Left cardiac atrium (tissue), 4 donors: ENCODE results near the gene PPP2CA. TPM values are rescaled to one million over a fixed set of nuclear protein-coding genes. Genes with fewer than 3 reads are reported as not detected.

Experiments
- ATAC-seq, 2 donors: fragments of 200-7000 bp; cut with Tn5 transposase; one replicate each; pipeline ENCODE4 v1.9.1; 2020; ENCODE audit warnings: mild to moderate bottlenecking in 2 of 2, moderate library complexity in 2 of 2
- DNase-seq: peaks from one replicate; pipeline ENCODE4 v3.0.0-alpha.2; 2020
- intact Hi-C, 2 donors: fragments of 100-400 bp; cut with DNase I; formaldehyde crosslinking; loops; one replicate each; pipeline versions ENCODE4 v1.14.1 to v1.15.1; 2022 to 2023
- total RNA-seq, 2 donors: library from RNA; stranded (reverse); fragmentation: NEBNext Ultra II Directional; extraction: Animal tissue kit (Norgen Biotek cat#: 25700); gene quantifications; one replicate each; pipeline ENCODE4 v1.2.1, GENCODE V29; 2021
- donor health status: DM: no; HTN: yes; CAD: no.
- donor health status: DM: no; HTN: yes; CAD: no; lungs with severe emphysema.
- donor health status: DM: yes; HTN: yes; CAD: no.
- donor health status: Dilated cardiomyopathy.

The PPP2CA gene
- total RNA-seq, 2 donors from 2014 or later, result 115 to 157 TPM

DNA sequence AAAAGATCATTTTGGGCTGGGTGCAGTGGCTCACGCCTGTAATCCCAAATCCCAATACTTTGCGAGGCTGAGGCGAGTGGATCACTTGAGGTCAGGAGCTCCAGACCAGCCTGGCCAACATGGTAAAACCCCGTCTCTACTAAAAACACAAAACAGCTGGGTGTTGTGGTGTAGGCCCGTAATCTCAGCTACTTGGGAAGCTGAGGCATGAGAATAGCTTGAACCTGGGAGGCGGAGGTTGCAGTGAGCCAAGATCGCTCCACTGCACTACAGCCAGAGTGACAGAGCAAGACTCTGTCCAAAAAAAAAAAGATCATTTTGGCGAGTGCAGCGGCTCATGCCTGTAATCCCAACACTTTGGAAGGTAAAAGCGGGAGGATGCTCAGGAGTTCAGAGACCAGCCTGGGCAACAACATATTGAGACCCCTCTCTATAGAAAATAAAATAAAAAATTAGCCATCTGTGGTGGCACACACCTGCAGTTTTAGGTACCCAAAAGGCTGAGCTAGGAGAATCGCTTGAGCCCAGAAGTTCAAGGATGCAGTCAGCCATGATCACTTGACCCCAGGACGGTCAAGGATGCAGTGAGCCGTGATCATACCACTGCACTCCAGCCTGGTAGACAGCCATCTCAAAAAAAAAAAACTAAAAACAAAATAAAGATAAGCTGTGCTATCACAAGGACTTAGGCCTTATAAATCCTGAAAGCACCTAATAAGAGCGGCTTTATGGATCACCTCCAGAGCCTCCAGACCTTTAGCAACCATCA, 16.2 kb downstream of the PPP2CA start:
- peak; percentile 48 to 56 for ATAC-seq
- intact Hi-C loops, result no loop called here
- DNase-seq, result no peak

DNA sequence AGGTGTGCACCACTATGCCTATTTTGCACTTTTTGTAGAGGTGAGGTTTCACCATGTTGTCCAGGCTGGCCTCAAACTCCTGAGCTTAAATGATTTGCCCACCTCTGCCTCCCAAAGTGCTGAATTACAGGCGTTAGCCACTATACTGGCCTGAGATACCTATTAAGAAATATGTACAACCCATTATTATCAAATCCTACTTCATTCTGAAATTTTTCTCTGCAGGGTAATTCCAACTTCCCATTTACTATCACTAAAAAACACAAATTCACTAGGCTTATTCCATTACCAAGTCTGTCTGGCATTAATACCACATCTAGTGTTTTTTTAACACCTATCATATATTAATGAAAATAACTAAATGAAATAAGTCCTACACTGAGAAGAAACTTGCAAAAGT, 18.2 kb downstream of the PPP2CA start:
- intact Hi-C loops, result no loop called here
- no peak for DNase-seq
- ATAC-seq, result no peak

DNA sequence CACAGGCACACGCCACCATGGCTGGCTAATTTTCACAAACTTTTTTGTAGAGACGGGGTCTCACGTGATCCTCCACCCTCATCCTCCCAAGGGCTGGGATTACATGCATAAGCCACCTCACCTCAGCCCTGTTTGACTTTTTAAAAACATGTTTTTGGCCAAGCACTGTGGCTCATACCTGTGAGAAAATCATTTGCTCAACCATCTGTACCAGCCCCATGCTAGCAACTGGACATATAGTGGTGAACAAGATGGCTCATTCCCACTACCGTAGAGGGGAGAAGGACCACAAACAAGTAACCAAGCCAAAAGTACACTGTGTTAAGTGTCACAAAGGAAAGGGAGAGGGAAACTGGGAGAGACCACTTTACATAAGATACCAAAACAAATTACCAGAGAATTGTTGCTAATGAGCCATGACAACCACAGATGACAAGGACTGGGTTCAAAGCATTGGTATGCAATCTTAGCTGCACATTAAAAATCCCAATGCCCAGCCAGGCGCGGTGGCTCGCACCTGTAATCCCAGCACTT, 19.2 kb downstream of the PPP2CA start:
- intact Hi-C loops, result no loop called here
- no peak for DNase-seq

DNA sequence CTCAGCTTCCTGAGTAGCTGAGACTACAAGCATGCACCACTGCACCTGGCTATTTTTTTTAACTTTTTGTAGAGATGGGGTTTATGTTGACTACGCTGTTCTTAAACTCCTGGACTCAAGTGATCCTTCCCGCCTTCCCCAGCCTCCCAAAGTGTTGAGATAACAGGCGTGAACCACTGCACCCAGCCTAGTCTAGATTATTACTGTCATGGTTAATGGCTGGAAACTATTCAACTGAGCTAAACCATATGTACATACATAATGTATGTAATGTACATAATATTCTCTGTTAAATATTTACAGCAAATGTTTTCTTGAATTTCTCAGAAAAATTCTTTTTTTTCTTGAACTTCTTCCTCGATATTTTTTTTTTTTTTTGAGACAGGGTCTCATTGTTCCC, 21.3 kb downstream of the PPP2CA start:
- ATAC-seq (no peak), DNase-seq (no peak)
- intact Hi-C loops, result no loop called here

More for the DNA sequence above, 19.2 kb downstream of the PPP2CA start:
- ATAC-seq, result no peak

DNA sequence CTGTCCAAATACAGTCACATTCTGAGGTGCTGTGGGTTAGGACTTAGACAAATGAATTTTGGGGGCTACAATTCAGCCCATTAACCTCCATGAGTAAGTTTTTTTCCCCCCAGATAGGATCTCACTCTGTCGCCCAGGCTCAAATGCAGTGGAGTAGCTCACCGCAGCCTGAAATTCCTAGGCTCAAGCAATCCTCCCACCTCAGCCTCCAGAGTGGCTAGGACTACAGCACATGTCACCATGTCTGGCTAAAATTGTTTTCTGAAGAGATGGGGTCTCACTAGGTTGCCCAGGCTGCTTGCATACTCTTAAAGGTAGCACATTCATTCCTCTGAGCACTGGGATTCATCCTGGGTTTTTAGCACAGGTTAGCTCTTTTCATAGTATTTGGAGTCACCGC, 22.2 kb downstream of the PPP2CA start:
- intact Hi-C loops, result no loop called here

DNA sequence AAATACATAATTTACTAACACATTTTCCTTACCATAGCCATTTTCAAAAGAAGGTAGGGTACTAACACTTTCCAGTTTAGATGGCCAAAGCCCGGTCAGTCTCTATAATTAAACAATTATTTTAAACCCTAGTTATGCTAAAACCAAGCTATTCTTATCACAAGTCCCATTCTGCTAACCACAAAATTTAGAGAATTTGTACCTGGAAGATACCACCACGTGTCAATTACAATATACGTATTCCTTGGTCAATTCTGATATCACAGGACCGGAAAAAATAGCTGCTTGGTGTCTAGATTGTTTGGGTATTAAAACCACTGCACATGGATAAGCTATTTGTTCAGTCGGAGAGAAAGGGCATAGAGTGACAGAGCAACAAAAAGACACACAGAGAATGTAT, 30.2 kb downstream of the PPP2CA start:
- ATAC-seq (no peak), DNase-seq (no peak)
- intact Hi-C loops, result no loop called here

More for the DNA sequence above, 22.2 kb downstream of the PPP2CA start:
- DNase-seq, result no peak
- no peak for ATAC-seq

DNA sequence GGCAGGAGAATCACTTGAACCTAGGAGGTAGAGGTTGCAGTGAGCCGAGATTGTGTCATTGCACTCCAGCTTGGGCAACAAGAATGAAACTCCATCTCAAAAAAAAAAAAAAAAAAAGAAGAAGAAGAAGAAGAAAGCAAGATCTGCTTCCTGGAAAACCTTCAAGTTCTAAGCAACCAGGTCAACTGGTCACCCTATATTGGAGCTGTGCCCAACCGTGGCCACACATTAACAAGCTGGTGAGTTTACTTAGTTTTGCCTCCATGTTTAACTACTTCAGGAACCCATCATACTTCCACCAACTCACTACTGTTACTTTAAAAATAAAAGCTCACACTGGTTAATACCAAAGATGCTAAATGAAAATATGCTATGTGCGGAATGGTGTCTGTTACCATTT, 36.8 kb downstream of the PPP2CA start:
- intact Hi-C loops, result loop anchor here (10.0 kb wide), 1 partner anchor 396 kb away; no protein-coding TSS in a partner anchor
- ATAC-seq, result no peak

DNA sequence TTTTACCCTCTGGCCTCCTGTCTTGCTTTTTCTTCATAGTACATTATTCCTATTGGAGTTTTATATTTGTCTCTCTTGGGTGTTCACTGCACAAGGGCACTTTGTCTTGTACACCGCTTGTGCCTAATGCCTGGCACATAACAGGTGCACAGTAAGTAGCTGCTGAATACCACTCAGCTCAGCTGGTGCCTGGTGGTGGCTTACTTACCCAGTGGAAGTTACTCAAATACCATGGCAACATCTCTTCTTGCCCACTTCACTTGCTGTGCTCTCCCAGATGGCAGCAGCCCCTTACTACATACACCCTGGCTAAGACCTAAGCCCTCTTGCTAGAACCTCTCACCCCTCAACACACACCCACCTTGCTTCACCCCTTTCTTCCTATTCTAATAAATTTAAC, 37.8 kb downstream of the PPP2CA start:
- ATAC-seq, result no peak
- no peak for DNase-seq
- intact Hi-C loops, result loop anchor here (10.0 kb wide), 1 partner anchor 397 kb away; no protein-coding TSS in a partner anchor

More for the DNA sequence above, 36.8 kb downstream of the PPP2CA start:
- DNase-seq, result no peak

DNA sequence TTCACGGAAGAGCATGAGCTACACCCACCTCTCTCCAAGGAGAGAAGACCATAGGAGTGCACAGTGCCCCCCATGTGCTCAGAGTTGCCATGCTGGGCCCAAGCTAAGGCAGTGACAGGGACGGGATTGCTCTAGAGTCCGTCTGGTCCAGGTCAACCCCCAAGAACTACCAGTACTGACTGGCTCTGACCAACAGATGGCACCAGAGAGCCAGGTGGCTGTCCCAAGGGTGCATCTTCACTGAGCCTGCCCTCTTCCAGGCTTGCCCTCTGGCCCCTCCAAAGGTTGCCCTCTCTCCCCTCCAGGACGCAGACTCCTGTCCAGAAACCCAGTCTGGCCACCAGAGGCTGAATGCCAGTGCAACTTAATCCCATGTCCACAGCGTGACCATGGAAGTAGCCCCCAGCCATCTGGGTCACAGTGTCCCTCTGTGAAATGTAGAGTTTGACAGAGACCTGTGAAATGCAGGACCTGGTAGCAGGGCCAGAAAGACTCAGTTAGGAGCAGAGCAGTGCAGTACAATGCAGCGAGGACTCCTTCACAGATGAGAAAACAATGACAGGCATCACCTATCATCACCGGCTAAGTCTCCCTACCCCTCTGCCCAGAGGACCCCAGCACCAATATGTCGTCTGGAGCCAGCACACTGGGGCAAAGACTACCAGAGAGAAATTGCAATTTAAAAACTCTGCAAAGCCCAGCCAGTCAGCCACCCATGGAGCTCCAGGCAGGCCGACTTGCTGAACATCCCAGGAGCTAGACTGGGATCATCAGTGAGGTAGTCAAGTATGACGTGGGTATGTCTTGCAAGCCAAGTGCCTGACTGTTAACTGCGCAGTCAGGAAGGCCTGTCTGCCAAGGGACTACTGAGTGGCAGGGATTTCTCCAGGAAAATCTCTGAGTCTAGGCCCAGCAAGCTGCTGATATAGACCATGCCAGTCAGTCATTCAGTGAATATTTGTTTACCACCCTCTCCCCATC, 41.4 kb downstream of the PPP2CA start:
- ATAC-seq, result peak; percentile 90 to 91

DNA sequence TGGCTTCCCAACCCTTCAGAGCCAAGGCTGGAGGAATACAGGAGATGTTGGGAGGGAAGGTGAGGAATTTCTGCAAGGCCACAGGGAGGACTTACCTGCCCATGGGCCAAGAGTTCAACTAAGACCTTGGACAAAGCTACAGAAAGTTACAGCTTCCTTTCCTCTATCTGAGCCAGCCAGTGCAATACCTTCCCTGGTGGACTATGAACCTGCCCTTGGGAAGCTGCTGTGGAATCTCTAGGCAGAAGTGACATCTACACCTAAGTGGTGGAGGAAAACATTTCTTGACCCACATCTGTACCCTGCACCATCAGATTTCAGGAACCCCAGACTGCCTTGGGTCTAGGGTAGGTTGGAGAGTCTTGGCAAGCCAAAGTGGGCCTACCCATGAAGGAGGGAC, 42.4 kb downstream of the PPP2CA start:
- DNase-seq, result no peak
- no peak for ATAC-seq
- intact Hi-C loops, result loop anchor here (10.0 kb wide), 1 partner anchor 401 kb away; no protein-coding TSS in a partner anchor

More for the DNA sequence above, 41.4 kb downstream of the PPP2CA start:
- intact Hi-C loops, result loop anchor here (1.0 to 10.0 kb wide), 2 partner anchors 105 to 400 kb away; no protein-coding TSS in a partner anchor
- peak; percentile 52 for DNase-seq

DNA sequence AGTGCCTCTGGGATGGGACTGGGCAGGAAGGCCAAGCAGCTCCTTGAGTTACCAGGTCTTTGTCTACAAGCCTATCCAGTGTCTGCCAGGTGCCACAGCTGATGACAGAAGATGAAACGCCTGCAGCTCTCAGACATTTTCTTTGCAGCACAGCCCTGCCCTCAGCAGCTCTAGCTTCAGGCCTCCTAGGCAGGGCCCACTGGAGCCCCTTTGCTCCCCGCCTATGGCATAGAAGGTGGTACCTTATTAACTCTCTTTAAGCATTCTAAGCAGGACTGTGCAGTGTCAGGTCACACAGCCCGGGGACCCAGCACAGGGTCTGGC, 47.8 kb downstream of the PPP2CA start:
- intact Hi-C loops, result loop anchor here in 1 of 2 donors (10.0 kb wide), 1 partner anchor 187 kb away; the partner anchor contains the start of gene CDKL3
- no peak for DNase-seq
- ATAC-seq, result no peak

DNA sequence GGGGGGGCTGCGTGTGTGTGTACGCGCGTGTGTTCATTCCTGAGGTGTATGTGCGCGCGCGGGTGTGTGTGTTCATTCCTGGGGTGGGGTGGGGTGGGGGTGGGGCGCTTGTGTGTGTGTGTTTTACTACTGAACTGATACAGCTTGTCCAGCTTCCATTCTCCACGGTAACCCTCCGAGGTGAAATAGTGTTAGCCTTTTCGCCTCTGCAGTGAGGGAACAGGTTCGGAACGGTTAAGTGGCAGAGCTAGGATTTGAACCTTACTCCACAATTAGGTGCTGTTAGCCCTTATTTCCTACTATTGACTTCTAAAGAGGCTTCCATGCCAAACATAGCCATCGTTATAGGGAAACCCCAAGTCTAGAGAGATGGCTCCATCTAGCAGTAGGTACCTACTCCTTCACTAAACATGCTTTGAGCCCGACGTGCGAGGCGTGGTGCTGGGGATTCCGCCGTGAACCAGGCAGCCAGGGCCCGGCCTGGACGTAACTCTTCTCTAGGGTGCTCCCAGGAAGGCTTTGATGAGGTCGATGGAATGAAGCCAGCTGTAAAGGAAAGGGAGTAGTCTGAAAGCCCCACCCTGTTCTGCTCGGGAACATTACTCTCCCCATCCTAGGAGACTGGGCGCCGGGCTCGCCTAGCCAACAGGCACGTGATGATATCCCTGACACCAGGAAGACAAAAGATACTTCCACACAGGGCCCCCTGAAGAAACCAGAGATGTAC, 48.3 kb downstream of the PPP2CA start:
- ATAC-seq, result peak; percentile 53 to 65
- peak; percentile 29 for DNase-seq
- intact Hi-C loops, result loop anchor here in 1 of 2 donors (10.0 kb wide), 1 partner anchor 187 kb away; the partner anchor contains the start of gene CDKL3

DNA sequence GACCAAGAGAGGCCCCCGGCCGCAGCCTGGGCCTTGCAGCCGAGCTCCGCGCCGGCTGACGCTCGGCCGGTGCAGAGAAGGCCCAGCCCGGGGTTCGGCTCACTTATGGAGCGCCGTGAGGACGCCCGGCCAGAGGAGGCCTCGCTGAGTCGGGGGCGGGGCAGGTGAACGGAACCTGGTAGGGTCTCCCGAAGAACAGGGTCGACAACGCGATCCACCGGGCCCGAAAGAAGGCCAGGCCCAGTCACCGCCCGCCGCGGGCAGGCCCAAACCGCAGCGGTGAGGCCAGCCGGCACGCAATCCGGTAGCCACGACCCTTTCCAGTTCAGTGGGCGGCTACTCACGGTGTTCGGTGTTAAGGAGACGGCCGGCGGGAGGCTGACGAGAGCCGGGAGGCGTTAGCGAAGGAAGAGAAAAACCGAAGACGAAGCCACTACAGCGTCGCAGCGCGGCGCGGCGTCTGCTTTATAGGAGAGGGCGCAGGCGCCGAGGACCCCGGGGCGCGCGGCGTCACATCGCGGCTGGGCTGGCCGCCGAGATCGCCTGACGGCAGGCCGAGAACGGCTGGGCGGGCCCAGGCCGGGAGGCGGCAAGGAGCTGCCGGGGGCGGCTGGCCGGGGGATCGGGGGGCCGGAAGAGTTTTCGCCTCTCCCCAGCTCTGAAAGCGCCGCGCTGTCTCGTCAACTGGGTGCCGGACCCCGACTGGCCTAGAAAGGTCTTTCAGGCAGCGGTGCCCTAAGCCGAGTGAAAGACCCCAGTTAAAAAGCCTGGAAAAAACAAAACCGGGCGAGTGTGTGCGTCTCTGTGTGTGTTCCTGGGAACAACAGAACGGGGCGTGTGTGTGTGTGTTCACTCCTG, 49.1 kb downstream of the PPP2CA start, which contains the start of gene SKP1:
Gene SKP1 (minus strand): TSS at position 440 of the 858 bp plus-strand sequence. CDS start 2,928 bp downstream, outside the sequence.
- DNase-seq, result peak; percentile 85
- intact Hi-C loops, result loop anchor here in 1 of 2 donors (10.0 kb wide), 1 partner anchor 188 kb away; the partner anchor contains the start of gene CDKL3
- peak; percentile 90 to 94 for ATAC-seq

DNA sequence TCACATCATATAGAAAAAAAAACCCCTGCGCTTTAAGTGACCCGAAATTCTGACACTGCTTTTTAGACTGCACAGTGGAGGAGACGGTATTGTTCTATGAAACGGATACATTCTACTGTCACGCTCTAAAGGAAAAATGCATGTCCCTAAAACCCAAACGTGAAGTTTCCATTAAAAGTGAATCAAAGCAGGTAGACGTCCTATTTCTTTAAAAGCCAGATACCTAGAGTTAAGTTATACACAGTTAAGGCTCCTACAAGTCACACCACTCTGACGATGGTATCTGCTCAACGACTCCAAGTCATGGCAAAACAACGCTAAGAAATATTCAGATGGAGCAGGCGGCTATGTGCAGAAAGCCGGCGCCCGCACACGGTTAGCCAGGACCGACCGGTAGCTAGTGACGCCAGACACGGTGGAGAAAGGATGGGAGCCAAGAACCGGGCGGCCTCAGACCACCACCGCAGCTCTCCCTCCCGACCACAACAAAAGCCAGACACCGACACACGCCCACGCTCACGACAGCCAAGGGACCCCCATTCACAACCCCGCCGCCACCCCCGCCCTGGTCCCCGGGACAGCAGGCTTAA, 49.9 kb downstream of the PPP2CA start:
- ATAC-seq (peak; percentile 29 to 43), DNase-seq (no peak)
- intact Hi-C loops, result loop anchor here in 1 of 2 donors (10.0 kb wide), 1 partner anchor 189 kb away; the partner anchor contains the start of gene CDKL3

DNA sequence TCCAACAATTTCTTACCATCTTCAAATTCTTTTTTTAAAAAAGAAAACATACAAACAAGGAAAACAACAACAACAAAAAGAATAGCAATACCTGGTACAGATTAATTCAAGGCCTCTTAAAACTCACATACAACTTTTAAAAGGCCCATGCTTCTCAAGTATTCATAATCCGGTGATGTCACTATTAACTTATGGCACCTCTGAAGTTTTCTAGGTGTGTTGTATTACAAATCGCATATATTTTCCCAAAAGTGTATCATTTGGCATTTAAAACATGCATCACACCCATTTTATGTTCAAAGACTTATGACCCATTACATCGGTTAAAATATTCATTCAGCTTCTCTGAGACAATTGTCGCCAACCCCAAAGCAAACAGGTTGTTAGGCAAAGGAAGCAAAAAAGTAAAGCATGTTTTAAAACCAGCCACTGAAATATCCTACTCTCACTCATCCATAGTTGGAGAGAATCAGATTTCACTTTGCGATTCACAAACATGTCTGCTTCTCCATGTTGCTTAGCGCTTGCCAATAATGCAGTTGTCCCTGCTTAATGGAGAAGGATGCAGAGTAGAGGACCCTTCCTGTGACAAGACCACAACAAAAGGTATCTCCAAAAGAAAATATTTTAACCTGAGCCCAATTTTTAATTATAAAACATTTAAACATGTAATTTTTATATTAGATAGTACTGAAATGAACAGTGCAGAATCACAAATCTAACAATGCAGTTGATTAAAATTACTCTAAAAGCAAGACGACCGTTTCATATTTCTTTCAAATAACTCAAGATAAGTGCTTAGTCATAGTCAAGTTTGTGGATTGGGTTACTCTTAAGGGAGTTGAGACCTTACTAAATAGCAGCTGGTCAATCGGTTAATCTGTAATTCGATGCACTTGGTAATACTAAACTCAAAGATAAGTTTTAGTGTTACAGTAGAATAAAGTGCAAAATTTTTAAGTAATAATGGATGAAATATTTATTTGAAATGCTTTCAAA, 50.7 kb downstream of the PPP2CA start:
- ATAC-seq, result no peak
- DNase-seq, result no peak
- intact Hi-C loops, result loop anchor here in 1 of 2 donors (10.0 kb wide), 1 partner anchor 190 kb away; the partner anchor contains the start of gene CDKL3

DNA sequence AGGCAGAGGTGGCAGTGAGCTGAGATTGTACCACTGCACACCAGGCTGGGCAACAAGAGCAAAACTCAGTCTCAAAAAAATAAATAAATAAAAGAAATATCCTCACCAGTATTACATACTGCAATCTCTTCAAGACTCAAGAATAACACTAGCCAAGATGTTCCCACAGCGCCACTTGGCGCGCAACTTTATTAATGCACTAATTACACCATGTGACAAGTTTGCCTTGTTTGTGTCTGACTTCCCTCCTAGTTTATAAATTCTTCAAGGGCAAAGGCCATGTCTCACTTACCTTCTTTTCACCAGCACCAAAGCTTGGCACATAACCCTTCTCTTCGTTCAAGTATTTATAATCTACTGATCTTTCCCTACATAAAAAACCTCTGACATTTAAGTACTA, 53.9 kb downstream of the PPP2CA start:
- DNase-seq, result no peak
- intact Hi-C loops, result loop anchor here in 1 of 2 donors (10.0 kb wide), 1 partner anchor 193 kb away; the partner anchor contains the start of gene CDKL3
- no peak for ATAC-seq
